ENCODE data around the gene HTR4. TPM values are rescaled to one million over a fixed set of nuclear protein-coding genes. Genes with fewer than 3 reads are reported as not detected.

The HTR4 gene
- total RNA-seq, 1 experiment from 2014 or later = not detected

DNA sequence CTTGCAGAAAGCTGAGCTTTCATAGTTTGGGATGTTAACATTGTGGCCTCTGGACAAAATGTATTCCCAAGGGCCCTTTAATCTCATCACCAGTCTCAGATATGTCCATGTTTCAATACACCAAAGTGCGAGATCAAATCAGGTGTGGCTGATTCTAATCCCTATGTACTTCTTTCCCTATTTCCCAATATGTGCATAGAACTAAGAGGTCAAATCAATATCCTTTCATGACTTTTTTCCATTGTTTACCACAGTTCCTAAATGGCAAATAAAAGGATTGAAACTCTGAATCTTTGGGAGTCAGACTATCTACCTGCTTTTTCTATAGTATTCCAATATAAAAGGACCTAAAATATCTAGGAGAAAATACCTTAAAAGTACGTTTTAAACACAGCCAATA is 165.6 kb downstream of the HTR4 start:
- no peak overlapping the region for H3K23ac ChIP-seq (ENCODE audit: insufficient read length, low read depth, low read length)
- no peak overlapping the region for H4K8ac ChIP-seq (replicated peaks; ENCODE audit: insufficient read length, low read depth, low read length)
- Mint-ChIP-seq H3K9me3 (no peaks in the 10 kb centered on the region), H3K27ac (no peak overlapping the region), H3K4me3 (no peak overlapping the region), H3K4me1 (peaks cover 0 to 4% of the 10 kb centered on the region in 2 experiments; a peak in 2 of 4 replicates), H3K27me3 (ENCODE audit: low read depth) (peaks cover 81% of the 10 kb centered on the region), H3K36me3 (ENCODE audit: insufficient read depth in 1 of 3, low read depth in 3 of 3) (no peaks in the 10 kb centered on the region)
- no peak overlapping the region for H3K4me2 ChIP-seq (ENCODE audit: insufficient read depth, insufficient read length, low read length)
- no peak overlapping the region for H2BK15ac ChIP-seq (ENCODE audit: low read depth, low read length)
- H3K27me3 ChIP-seq (ENCODE audit: insufficient read depth, low read length) = no peaks in the 10 kb centered on the region; the same call in 1 of the 2 replicates
- no peak overlapping the region for H3K18ac ChIP-seq (ENCODE audit: insufficient read length, low read depth, low read length)
- no peaks in the 10 kb centered on the region for H3K4me1 ChIP-seq (ENCODE audit: insufficient read depth, low read length)
- no peak overlapping the region for H2BK5ac ChIP-seq (ENCODE audit: insufficient read length, low read length)
- no peak overlapping the region for H2AFZ ChIP-seq (ENCODE audit: low read length)
- H2BK120ac ChIP-seq (ENCODE audit: low read depth, low read length, poor library complexity, severe bottlenecking) = no peak overlapping the region
- no peak overlapping the region for H3K4ac ChIP-seq (ENCODE audit: low read depth, low read length)
- H2BK12ac ChIP-seq (ENCODE audit: insufficient read length, low read depth, low read length) = no peak overlapping the region
- no peak overlapping the region for H3K27ac ChIP-seq (ENCODE audit: insufficient read length, low read depth, low read length)
- no peak overlapping the region for H3T11ph ChIP-seq (ENCODE audit: low read length)
- no peak overlapping the region for H2BK20ac ChIP-seq (ENCODE audit: low read depth, low read length, poor library complexity, severe bottlenecking)
- no CpG with 5 or more reads among the region's 2 CpGs for WGBS (ENCODE audit: extremely low coverage, insufficient read length, low lambda C conversion rate)
- H4K20me1 ChIP-seq (ENCODE audit: control insufficient read depth, insufficient read depth, insufficient read length) = no peaks in the 10 kb centered on the region
- no peak overlapping the region for H4K91ac ChIP-seq (ENCODE audit: insufficient read length, low read depth, low read length)
- H3K14ac ChIP-seq (ENCODE audit: insufficient read depth, low read length) = no peak overlapping the region
- no peaks in the 10 kb centered on the region for H3K9me3 ChIP-seq (ENCODE audit: control insufficient read depth, low read depth, low read length)
- H4K5ac ChIP-seq (ENCODE audit: insufficient read length, low read depth, low read length) = no peak overlapping the region
- no peaks in the 10 kb centered on the region for H3K79me2 ChIP-seq (ENCODE audit: insufficient read depth, low read length)
- TF ChIP-seq, protein P1, sequence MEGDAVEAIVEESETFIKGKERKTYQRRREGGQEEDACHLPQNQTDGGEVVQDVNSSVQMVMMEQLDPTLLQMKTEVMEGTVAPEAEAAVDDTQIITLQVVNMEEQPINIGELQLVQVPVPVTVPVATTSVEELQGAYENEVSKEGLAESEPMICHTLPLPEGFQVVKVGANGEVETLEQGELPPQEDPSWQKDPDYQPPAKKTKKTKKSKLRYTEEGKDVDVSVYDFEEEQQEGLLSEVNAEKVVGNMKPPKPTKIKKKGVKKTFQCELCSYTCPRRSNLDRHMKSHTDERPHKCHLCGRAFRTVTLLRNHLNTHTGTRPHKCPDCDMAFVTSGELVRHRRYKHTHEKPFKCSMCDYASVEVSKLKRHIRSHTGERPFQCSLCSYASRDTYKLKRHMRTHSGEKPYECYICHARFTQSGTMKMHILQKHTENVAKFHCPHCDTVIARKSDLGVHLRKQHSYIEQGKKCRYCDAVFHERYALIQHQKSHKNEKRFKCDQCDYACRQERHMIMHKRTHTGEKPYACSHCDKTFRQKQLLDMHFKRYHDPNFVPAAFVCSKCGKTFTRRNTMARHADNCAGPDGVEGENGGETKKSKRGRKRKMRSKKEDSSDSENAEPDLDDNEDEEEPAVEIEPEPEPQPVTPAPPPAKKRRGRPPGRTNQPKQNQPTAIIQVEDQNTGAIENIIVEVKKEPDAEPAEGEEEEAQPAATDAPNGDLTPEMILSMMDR (conservative IDR thresholded peaks at IDR 0.05) = no peak
- DNase-seq = no peak
- H3K23me2 ChIP-seq (ENCODE audit: insufficient read length, low read depth, low read length, poor library complexity, severe bottlenecking) = no peaks in the 10 kb centered on the region
- H3K56ac ChIP-seq (ENCODE audit: insufficient read length, low read depth, low read length) = no peak overlapping the region
- no peaks in the 10 kb centered on the region for H3K79me1 ChIP-seq (ENCODE audit: insufficient read depth, low read depth, low read length, poor library complexity, severe bottlenecking)
- H2AK5ac ChIP-seq (ENCODE audit: insufficient read length, low read length) = no peak overlapping the region
- no peak overlapping the region for H3K9ac ChIP-seq (ENCODE audit: extremely low read depth, insufficient read length, low read length)
